Left ventricle myocardium inferior (tissue), 1 donor: ENCODE measurements around the gene DLL3. TPM values are rescaled to one million over a fixed set of nuclear protein-coding genes. Genes with fewer than 3 reads are reported as not detected.

Source experiments
- DNase-seq: peaks from one replicate; pipeline ENCODE4 v3.0.0-alpha.2; 2020
- H3K27ac ChIP-seq: fragments of 200-600 bp; replicated peaks from 2 replicates; pipeline ENCODE4 v1.8.0; 2021
- H3K27me3 ChIP-seq: fragments of 200-600 bp; 2 replicates; pipeline ENCODE4 v1.8.0; 2021; ENCODE audit warnings: low read depth
- H3K36me3 ChIP-seq: fragments of 200-600 bp; 2 replicates; pipeline ENCODE4 v1.8.0; 2021
- H3K4me1 ChIP-seq: fragments of 200-600 bp; 2 replicates; pipeline ENCODE4 v1.8.0; 2021
- H3K4me3 ChIP-seq: fragments of 200-600 bp; 2 replicates; pipeline ENCODE4 v1.8.0; 2021; ENCODE audit warnings: mild to moderate bottlenecking, moderate library complexity
- H3K9me3 ChIP-seq: fragments of 200-600 bp; replicated peaks from 2 replicates; pipeline ENCODE4 v1.8.0; 2021
- CTCF ChIP-seq: fragments of 200-600 bp; IDR thresholded peaks from 2 replicates; pipeline ENCODE4 v1.8.0; 2021; ENCODE audit warnings: antibody characterized with exemption, mild to moderate bottlenecking, borderline replicate concordance
- intact Hi-C: fragments of 100-400 bp; cut with micrococcal nuclease; formaldehyde crosslinking; loops from one replicate; pipeline ENCODE4 v1.11.0; 2022
- total RNA-seq: library from RNA; stranded (reverse); fragmentation: NEBNext Ultra II Directional; extraction: Animal tissue kit (Norgen Biotek cat#: 25700); gene quantifications from one replicate; pipeline ENCODE4 v1.2.1, GENCODE V29; 2021
- donor health status: DM: no; HTN: yes; CAD: no; lungs with severe emphysema.

DLL3 gene
- total RNA-seq, 1 donor from 2014 or later, result not detected

GRCh38 chr19:39544911-39545310 is 46.2 kb downstream of the DLL3 start:
- DNase-seq, result no peak
- intact Hi-C loops, result no loop called here
- TF ChIP-seq CTCF, result no peak
- Histone ChIP-seq H3K27me3 (peaks cover 26% of the 10 kb centered on the region), H3K36me3 (no peaks in the 10 kb centered on the region), H3K4me1 (peaks cover 8% of the 10 kb centered on the region), H3K27ac (no peak overlapping the region), H3K9me3 (no peaks in the 10 kb centered on the region), H3K4me3 (no peak overlapping the region)

- no peak for TF ChIP-seq CTCF
- Histone ChIP-seq H3K4me3 (no peak overlapping the region), H3K27me3 (peaks cover 26% of the 10 kb centered on the region), H3K4me1 (no peaks in the 10 kb centered on the region), H3K27ac (no peak overlapping the region), H3K36me3 (no peaks in the 10 kb centered on the region), H3K9me3 (no peaks in the 10 kb centered on the region)
- no peak for DNase-seq
- intact Hi-C loops, result no loop called here
Observed at GRCh38 chr19:39546599-39546998, 47.9 kb downstream of the DLL3 start.

GRCh38 chr19:39550197-39550596 is 51.5 kb downstream of the DLL3 start:
- DNase-seq, result no peak
- Histone ChIP-seq H3K4me1 (no peaks in the 10 kb centered on the region), H3K4me3 (no peak overlapping the region), H3K27me3 (peaks cover 52% of the 10 kb centered on the region), H3K36me3 (no peaks in the 10 kb centered on the region), H3K9me3 (no peaks in the 10 kb centered on the region), H3K27ac (no peak overlapping the region)
- intact Hi-C loops, result no loop called here
- TF ChIP-seq CTCF, result no peak

- intact Hi-C loops, result no loop called here
- H3K4me3 ChIP-seq, result no peak overlapping the region
- H3K9me3 ChIP-seq, result no peaks in the 10 kb centered on the region
- TF ChIP-seq CTCF, result no peak
- H3K4me1 ChIP-seq, result peaks cover 7% of the 10 kb centered on the region
- no peak overlapping the region for H3K27ac ChIP-seq
- DNase-seq, result no peak
- peaks cover 27% of the 10 kb centered on the region for H3K27me3 ChIP-seq
- H3K36me3 ChIP-seq, result no peaks in the 10 kb centered on the region
Observed at GRCh38 chr19:39553082-39553652, 54.4 kb downstream of the DLL3 start.

- Histone ChIP-seq H3K27ac (no peak overlapping the region), H3K36me3 (no peaks in the 10 kb centered on the region), H3K27me3 (peaks cover 27% of the 10 kb centered on the region), H3K4me1 (peaks cover 8% of the 10 kb centered on the region), H3K4me3 (no peak overlapping the region), H3K9me3 (no peaks in the 10 kb centered on the region)
- TF ChIP-seq CTCF, result no peak
- DNase-seq, result no peak
- intact Hi-C loops, result no loop called here
Observed at GRCh38 chr19:39554701-39555311, 56.1 kb downstream of the DLL3 start.
